CD4-positive, alpha-beta T cell (primary cell): ENCODE results near the gene KRTAP10-2. TPM values are rescaled to one million over a fixed set of nuclear protein-coding genes. Genes with fewer than 3 reads are reported as not detected.

Experiments
- ATAC-seq: fragments of 200-7000 bp; cut with Tn5 transposase; one replicate; pipeline ENCODE4 v1.10.0; 2022; ENCODE audit warnings: mild to moderate bottlenecking; ENCODE audit not compliant: poor library complexity
- CTCF ChIA-PET: fragments of 350-600 bp; sonication (Branson Sonifier 250); formaldehyde crosslinking; loops from one replicate; lab custom pipeline; 2021; ENCODE audit warnings: antibody characterized with exemption, inconsistent platforms; lab: Charles Lee
- POLR2A ChIA-PET: fragments of 350-600 bp; sonication (Branson Sonifier 250); formaldehyde crosslinking; loops from one replicate; lab custom pipeline; 2021; ENCODE audit warnings: antibody characterized with exemption, inconsistent platforms; lab: Charles Lee
- DNase-seq, 14 experiments: peaks; one replicate each; pipeline ENCODE4 v3.0.0-alpha.2; 2013 to 2020; ENCODE audit warnings: mixed read lengths in 2 of 14
- H3K27ac ChIP-seq, 2 donors: one replicate each; pipeline versions ENCODE4 v1.5.1 to v1.7.0; 2013; ENCODE audit warnings: low read length in 2 of 2, low read depth in 1 of 2, mild to moderate bottlenecking in 1 of 2
- H3K27me3 ChIP-seq, 2 experiments: 1 replicate in 1 of 2; 2 replicates in 1 of 2; pipeline versions ENCODE4 v1.6.1 to v1.7.0; 2013; ENCODE audit warnings: low read length in 2 of 2, control low read depth in 1 of 2, mild to moderate bottlenecking in 1 of 2, moderate library complexity in 1 of 2; ENCODE audit not compliant: insufficient read depth in 2 of 2, control insufficient read depth in 1 of 2
- H3K36me3 ChIP-seq: one replicate; pipeline ENCODE4 v1.6.1; 2013; ENCODE audit warnings: low read length, control low read depth; ENCODE audit not compliant: insufficient read depth
- H3K4me1 ChIP-seq: one replicate; pipeline ENCODE4 v1.6.1; 2013; ENCODE audit warnings: low read length, control low read depth; ENCODE audit not compliant: insufficient read depth
- H3K4me3 ChIP-seq: one replicate; pipeline ENCODE4 v1.5.1; 2013; ENCODE audit warnings: mild to moderate bottlenecking, low read length, moderate library complexity
- H3K9me3 ChIP-seq, 2 experiments: 1 replicate in 1 of 2; 2 replicates in 1 of 2; pipeline versions ENCODE4 v1.6.1 to v1.7.0; 2013; ENCODE audit warnings: low read length in 2 of 2, mild to moderate bottlenecking in 2 of 2, control low read depth in 1 of 2, moderate library complexity in 1 of 2; ENCODE audit not compliant: control insufficient read depth in 1 of 2, insufficient read depth in 1 of 2
- H3K27ac Mint-ChIP-seq: one replicate; pipeline ENCODE4 v1.8.0; 2020; ENCODE audit warnings: mixed read lengths
- H3K27me3 Mint-ChIP-seq: one replicate; pipeline ENCODE4 v1.8.0; 2021; ENCODE audit warnings: mixed read lengths
- H3K36me3 Mint-ChIP-seq: one replicate; pipeline ENCODE4 v1.8.0; 2021; ENCODE audit warnings: low read depth, mixed read lengths
- H3K4me1 Mint-ChIP-seq: one replicate; pipeline ENCODE4 v1.8.0; 2021; ENCODE audit warnings: low read depth, mixed read lengths
- H3K4me3 Mint-ChIP-seq: one replicate; pipeline ENCODE4 v1.8.0; 2020; ENCODE audit warnings: mild to moderate bottlenecking, mixed read lengths
- H3K9me3 Mint-ChIP-seq: one replicate; pipeline ENCODE4 v1.8.0; 2020; ENCODE audit warnings: mixed read lengths
- intact Hi-C, 2 experiments: fragments of 100-400 bp; cut with DNase I in 1 of 2; cut with micrococcal nuclease in 1 of 2; formaldehyde crosslinking; loops; one replicate each; pipeline versions ENCODE4 v1.15.1 to v1.9.0; 2023 to 2025; cut with DNase I, micrococcal nuclease
- total RNA-seq, 174 experiments: library from RNA in 2 of 174; stranded (reverse) in 2 of 174; gene quantifications; one replicate each; pipeline ENCODE4 v1.2.3 and lab custom pipeline; 2021 to 2026
- TF ChIP-seq, protein P1 (sequence below): fragments of 200-600 bp; IDR thresholded peaks from one replicate; pipeline ENCODE4 v1.8.0; 2022; ENCODE audit warnings: antibody characterized with exemption, mild to moderate bottlenecking

Gene KRTAP10-2
- total RNA-seq, 2 experiments from 2014 or later = not detected

DNA sequence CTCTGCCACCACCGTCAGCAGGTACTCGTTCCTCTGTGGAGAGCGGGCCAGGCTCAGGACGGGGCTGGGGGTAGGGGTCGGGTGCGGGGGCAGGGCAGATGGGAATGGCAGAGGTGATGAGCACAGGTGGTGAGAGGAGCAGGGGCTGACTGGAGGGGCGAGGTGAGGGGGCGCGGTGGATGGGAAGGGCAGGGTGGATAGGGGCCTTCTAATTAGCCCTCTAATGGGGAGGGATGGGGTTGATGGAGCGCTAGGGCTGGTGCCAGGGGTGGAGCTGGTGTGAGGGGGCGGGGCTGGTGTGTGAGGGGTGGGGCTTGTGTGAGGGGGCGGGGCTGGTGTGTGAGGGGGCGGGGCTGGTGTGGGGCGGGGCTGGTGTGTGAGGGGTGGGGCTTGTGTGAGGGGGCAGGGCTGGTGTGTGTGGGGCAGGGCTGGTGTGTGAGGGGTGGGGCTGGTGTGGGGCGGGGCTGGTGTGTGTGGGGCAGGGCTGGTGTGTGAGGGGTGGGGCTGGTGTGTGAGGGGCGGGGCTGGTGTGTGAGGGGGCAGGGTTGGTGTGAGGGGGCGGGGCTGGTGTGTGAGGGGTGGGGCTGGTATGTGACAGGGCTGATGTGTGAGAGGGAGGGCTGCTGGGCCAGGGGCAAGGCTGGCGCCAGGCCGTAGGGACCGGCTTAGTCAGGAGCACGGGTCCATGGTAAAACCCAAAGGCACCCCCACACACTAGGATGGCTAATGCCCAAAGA is 17.2 kb downstream of the KRTAP10-2 start:
- H3K4me3 ChIP-seq = no peak overlapping the region
- Mint-ChIP-seq H3K27me3 (no peaks in the 10 kb centered on the region), H3K27ac (no peak overlapping the region), H3K9me3 (no peaks in the 10 kb centered on the region), H3K4me3 (no peak overlapping the region), H3K36me3 (no peaks in the 10 kb centered on the region), H3K4me1 (no peaks in the 10 kb centered on the region)
- ATAC-seq (no peak), DNase-seq (no peak)
- H3K4me1 ChIP-seq = no peaks in the 10 kb centered on the region
- CTCF ChIA-PET = no interaction called here
- TF ChIP-seq, protein P1, sequence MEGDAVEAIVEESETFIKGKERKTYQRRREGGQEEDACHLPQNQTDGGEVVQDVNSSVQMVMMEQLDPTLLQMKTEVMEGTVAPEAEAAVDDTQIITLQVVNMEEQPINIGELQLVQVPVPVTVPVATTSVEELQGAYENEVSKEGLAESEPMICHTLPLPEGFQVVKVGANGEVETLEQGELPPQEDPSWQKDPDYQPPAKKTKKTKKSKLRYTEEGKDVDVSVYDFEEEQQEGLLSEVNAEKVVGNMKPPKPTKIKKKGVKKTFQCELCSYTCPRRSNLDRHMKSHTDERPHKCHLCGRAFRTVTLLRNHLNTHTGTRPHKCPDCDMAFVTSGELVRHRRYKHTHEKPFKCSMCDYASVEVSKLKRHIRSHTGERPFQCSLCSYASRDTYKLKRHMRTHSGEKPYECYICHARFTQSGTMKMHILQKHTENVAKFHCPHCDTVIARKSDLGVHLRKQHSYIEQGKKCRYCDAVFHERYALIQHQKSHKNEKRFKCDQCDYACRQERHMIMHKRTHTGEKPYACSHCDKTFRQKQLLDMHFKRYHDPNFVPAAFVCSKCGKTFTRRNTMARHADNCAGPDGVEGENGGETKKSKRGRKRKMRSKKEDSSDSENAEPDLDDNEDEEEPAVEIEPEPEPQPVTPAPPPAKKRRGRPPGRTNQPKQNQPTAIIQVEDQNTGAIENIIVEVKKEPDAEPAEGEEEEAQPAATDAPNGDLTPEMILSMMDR = no peak
- H3K36me3 ChIP-seq = no peaks in the 10 kb centered on the region
- H3K27me3 ChIP-seq = peaks cover 0 to 2% of the 10 kb centered on the region in 2 experiments
- peaks cover 0 to 4% of the 10 kb centered on the region in 2 experiments for H3K9me3 ChIP-seq
- POLR2A ChIA-PET = no interaction called here
- no peak overlapping the region for H3K27ac ChIP-seq
- intact Hi-C loops = no loop called here

DNA sequence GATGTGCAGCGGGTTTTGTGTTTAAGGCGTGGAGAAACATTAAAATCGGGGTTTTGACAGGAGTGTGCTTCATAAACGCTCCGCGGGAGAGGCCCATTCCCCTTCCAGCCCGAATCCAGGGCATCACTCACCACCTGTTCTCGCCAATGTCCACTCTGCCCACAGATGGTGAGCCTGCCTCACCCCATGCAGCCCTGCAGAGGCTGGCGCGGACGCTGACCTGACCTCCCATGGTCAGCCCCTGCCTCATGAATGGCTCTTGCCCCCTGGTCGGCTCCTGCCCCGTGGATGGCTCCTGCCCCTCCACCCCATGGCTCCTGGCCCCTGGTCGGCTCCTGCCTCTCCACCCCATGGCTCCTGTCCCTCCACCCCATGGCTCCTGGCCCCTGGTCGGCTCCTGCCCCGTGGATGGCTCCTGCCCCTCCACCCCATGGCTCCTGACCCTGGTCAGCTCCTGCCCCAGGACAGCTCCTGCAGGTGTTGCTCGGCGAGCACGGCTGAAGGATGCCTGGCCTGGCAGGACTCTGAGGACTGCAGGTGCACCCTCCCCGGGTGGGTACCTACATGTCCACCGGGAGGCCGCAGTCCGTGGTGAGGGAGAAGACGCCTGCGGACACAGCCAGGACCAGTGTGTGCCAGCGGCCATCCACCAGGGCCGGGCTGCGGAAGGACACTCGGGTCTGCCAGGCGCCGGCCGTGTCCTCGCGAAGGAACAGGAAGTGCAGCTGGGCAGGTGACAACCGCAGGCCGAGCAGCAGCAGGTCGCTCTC is 18.0 kb downstream of the KRTAP10-2 start:
- H3K4me1 Mint-ChIP-seq = no peaks in the 10 kb centered on the region
- H3K27ac ChIP-seq = no peak overlapping the region
- no peaks in the 10 kb centered on the region for H3K36me3 ChIP-seq
- no peak overlapping the region for H3K27ac Mint-ChIP-seq
- H3K4me1 ChIP-seq = no peaks in the 10 kb centered on the region
- H3K9me3 Mint-ChIP-seq = no peaks in the 10 kb centered on the region
- POLR2A ChIA-PET = no interaction called here
- H3K4me3 Mint-ChIP-seq = no peak overlapping the region
- TF ChIP-seq, protein P1 = no peak
- no peaks in the 10 kb centered on the region for H3K27me3 ChIP-seq
- CTCF ChIA-PET = no interaction called here
- no peaks in the 10 kb centered on the region for H3K36me3 Mint-ChIP-seq
- no peaks in the 10 kb centered on the region for H3K27me3 Mint-ChIP-seq
- no peak for DNase-seq
- no peak for ATAC-seq
- H3K4me3 ChIP-seq = no peak overlapping the region
- intact Hi-C loops = no loop called here
- H3K9me3 ChIP-seq = peaks cover 0 to 4% of the 10 kb centered on the region in 2 experiments

DNA sequence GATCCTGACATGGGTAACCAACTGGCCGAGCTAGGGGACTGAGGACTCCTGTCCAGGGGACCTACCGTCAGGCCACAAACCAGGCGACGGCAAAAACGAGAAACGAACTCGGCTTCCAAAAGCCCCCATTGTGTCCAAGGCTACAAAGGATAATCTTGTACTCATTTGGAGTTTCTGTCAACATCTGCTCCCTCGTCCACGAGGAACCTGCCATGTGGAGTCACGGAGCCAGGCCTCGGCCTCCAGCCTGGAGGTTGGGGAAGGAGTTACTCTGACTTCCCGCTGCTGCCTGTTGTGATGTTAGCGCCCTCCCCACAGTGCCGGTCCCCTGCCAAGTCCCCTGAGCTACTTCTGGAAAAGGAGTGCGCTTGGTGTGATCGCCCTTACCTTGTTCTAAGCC is 18.6 kb downstream of the KRTAP10-2 start:
- H3K27ac ChIP-seq = no peak overlapping the region
- TF ChIP-seq, protein P1 = no peak
- H3K36me3 ChIP-seq = no peaks in the 10 kb centered on the region
- H3K4me1 ChIP-seq = no peaks in the 10 kb centered on the region
- intact Hi-C loops = no loop called here
- H3K4me3 ChIP-seq = no peak overlapping the region
- ATAC-seq (no peak), DNase-seq (no peak)
- Mint-ChIP-seq H3K4me3 (no peak overlapping the region), H3K27ac (no peak overlapping the region), H3K27me3 (no peaks in the 10 kb centered on the region), H3K36me3 (no peaks in the 10 kb centered on the region), H3K4me1 (no peaks in the 10 kb centered on the region), H3K9me3 (no peaks in the 10 kb centered on the region)
- POLR2A ChIA-PET = no interaction called here
- no peaks in the 10 kb centered on the region for H3K27me3 ChIP-seq
- H3K9me3 ChIP-seq = peaks cover 0 to 4% of the 10 kb centered on the region in 2 experiments
- CTCF ChIA-PET = no interaction called here
